ENCODE data around the gene SLC25A23.
"Not testable (repeated sequence)": the region's sequence is repeated elsewhere in the genome, so short reads cannot be mapped to it uniquely, and the experiment has no call there.

The SLC25A23 gene

DNA sequence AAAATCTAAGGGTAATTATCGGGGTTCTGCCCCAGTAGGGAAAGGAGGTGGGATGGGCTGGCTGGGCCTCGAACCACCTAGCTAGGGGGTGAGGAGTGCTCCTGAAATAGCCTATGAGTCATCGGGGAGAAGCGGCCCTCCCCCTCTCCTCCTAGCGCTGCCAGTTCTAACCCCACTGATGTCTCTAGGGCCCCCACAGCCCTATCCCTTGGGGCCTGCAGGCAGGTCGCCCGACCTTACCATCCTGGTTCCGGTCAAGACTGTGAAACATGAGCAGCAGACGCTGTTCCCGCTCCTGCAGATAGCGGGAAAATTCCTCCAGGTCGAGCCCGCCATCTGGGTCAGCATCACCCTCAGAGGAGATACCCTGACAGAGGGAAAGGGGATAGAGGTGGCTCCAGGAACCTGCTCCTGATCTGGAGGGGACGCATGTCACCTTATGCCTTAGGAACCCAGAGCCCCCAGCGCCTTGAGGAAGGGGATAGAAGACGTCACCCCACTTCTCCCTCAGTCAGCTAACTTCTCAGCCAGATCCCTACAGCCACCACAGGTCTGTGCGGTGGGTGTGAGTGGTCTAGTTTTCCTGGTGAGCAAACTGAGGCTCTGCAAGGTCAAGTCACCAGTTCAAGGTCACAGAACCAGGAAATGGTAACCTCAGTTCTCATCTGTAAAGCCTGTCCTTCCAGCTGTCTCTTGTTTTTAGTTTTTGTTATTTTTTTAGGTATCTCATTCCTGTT is 1.5 kb downstream of the SLC25A23 start:
- no peak for DNase-seq

DNA sequence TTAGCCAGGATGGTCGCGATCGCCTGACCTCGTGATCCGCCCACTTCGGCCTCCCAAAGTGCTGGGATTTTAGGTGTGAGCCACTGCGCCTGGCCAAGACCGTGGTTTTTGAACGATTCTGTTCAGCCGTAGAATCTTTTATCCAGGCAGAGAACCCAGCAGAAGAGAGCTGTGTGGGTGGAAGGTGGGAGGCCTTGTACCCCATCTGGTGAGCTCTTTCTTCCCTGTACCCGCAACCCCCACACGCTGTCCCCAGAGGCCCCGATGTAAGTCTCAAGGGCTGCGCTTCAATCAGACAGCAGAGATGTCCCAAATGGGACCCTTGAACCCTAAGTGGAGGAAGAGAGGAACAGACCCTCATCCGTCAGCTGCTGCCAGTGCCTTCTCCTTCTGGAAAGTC is 3.7 kb downstream of the SLC25A23 start:
- no peak for DNase-seq

DNA sequence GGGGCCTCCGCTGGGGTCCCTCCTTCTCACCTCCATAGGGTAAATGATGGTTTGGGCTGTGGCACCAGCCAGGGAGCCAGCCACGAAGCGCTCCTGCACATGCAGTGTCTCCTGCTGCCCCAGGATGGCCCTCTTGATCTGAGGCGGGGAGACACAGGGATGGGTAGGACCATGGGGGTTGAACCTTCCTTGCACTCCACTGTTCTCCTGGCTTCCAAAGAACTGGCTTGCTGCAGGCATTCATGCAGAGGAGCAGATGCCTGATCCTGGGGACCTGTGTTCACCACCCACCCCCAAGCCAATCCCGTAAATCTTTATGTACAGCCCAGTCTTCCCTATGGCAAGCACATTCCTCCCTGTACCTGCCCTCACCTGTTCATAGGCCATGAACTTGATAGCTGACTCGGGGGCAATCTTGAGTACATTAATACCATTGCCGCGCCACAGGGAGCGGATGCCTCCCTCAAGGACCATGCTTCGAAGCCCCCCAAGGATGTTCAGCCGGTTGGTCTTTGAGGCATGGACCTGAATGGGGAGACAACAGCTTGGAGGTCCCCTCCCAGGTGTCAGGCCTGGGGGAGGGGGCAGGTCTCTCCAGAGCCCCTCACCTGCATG is 5.5 kb downstream of the SLC25A23 start:
- no peak for DNase-seq

DNA sequence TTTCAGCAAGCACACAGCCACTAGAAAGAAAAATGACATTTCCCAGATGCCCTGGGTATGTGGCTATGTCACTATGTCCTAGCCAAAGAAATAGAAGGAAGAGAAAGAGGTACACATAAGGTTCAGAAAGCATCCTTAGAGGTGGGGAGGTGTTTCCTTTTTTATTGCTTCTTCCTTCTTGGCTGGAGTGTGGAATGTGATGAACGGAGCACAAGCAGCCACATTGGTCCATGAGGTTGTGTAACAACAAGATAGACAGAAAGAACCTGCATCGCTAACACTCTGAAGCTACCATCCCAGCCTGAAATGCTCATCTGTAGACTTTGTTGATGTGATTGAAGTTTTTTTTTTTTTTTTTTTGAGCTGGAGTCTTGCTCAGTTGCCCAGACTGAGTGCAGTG is 6.7 kb downstream of the SLC25A23 start:
- no peak for DNase-seq

DNA sequence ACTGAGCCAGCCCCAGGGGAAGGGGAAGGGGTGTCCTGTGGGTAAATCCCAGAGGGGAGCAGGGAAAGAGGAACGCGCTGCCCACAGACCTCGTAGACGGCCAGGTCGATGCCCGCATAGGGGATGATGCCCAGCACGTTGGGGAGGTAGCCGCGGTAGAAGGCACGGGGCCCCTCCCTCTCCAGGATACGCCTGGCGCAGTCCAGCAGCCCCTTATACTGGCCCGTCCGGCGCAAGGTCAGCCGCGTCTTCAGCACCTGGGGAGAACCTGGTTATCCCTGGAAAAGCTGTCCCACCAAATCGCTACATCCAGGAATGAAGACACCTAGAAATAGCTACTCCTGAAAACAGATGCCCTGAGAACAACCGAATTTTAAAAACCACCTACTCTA is 7.4 kb downstream of the SLC25A23 start:
- DNase-seq, result no peak

DNA sequence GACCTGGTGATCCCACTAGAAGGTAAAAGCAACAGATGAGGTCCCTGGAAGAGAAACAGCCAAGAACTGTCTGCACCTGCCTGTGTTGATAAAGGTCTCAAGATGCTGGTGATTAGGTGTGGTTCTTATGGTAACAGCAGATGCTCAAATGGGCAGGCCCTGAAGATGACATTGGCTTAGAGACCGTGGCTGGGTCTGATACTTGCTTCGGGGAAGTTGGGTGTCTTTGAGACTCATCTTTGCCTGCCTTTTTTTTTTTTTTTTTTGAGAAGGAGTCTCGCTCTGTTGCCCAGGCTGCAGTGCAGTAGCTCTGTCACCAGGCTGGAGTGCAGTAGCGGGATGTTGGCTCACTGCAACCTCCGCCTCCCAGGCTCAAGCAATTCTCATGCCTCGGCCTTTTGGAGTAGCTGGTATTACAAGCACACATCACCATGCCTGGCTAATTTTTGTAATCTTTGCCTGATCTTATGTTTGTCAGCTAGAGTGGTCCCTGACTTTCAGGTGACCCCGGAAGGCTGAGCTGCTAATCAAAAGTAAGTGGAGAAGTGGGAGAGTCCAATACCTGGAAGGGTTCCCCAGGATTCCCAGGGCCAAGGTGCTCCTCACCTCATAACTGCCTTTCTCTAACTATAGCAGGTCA is 7.9 kb downstream of the SLC25A23 start:
- no peak for DNase-seq

DNA sequence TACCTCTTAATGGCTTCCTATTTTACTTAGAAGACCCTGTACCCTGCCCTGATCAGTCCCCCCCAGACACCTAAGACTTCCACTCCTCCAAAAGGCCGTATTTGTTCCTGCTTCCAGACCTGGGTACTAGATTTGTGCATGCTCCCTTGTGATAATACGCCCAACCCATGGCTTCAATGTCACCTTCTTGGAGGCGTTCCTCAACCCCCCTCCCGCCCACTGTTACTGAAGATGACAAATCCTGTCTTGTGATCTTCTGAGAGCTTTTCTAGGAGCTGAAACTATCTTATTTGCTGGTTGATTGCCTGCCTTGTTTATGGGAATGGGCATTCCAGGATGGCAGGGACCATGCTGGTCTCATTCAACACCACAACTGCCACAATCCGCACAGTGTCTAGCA is 9.4 kb downstream of the SLC25A23 start:
- DNase-seq, result peak in 1 of 2 donors; percentile 55

DNA sequence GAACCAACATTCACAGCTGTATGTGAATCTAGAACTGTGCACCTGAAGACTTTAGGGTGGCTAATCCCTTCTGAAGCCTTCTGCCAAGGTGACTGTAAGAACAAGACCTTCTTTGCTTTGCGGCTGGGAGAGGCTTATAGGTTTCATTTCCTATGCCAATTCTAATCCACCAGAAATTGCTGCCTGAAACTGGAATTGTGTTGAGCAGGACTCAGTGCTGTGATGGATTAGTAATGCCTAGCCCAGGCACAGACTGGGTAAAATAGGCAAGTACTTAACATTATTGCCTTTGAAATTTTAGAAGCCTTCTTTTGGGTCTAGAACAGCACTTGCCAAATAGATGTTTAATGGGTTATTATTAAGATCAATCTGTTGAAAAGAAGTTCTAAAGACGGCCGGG is 11.5 kb downstream of the SLC25A23 start:
- DNase-seq, result no peak

DNA sequence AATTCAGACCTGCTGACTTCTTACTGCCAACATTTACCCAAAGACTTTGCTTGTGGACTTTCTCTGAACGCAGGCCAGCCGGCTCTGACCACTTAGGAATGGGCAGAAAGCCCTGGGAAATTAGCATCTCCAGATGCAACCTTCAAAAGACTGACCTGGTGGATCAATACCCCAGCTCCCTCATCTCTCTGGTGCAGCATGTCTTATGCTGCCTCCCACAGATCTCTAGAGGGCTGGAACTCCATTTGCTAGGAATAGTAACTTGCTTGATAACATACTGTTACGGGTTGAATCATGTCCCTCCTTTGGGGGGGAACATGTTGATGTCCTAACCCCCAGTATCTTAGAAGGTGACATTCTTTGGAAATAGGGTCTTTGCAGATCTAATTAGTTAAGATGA is 13.1 kb downstream of the SLC25A23 start:
- no peak for DNase-seq

DNA sequence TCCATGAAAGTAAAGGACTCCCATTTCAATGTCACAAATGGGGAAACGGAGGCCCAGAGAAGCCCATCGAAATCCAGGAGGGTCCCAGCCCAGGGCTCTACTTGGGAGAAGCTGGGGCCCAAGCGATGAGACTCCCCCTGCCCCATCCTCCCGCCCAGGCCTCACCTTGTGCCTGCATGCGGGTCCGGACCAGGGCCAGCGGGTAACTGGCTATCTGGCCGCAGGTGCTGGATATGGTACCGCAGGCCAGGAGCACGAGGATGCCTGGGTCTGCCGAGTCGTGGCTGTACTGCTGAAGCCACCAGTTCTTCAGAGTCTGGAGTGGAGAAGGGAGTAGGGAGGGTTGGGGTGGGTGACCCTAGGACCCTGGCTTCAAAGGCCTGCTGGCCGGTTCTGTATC is 15.6 kb downstream of the SLC25A23 start:
- DNase-seq, result no peak

DNA sequence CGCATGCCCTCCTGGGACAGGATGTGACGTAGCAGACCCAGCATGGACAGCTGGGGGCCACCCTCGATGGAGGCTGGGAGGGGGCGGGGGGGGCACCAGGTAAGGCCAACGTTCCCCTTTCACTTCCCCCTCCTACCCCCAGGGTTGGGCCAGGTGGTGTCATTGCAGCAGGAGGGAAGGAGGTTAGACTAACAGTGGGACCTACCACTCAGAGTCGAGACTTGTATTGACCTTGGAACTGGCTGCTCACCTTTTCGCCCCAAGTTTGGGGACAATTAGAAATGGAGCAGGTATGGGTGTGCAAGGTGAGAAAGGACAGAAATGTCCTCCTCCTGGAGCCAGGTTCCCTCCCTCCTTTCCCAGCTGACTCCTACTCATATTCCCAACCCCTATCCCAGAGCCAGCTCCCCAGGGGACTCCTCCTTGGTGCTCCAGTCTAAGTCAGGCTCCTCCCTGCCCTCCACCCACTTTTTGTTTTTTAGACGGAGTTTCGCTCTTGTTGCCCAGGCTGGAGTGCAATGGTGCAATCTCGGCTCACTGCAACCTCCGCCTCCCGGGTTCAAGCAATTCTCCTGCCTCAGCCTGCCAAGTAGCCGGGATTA is 17.4 kb downstream of the SLC25A23 start:
- DNase-seq, result no peak

DNA sequence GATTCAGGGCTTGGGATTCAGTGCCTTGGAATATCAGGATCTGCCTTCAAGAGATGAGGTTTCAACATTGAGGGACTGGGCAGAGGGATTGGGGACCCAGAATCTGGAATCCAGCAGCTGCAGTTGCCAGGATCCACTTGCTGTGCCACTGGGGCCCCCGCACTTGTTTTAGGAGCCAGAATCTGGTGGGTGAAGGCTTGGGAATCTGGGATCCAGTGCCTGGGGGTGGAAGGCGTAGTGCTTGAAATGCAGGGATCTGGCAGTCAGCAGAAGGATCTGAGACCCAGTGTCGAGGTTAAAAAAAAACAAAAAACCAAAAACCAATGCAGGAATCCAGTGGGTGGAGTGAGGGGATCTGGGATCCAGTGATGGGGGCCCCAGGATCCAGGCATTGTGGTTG is 18.7 kb downstream of the SLC25A23 start:
- no peak for DNase-seq

DNA sequence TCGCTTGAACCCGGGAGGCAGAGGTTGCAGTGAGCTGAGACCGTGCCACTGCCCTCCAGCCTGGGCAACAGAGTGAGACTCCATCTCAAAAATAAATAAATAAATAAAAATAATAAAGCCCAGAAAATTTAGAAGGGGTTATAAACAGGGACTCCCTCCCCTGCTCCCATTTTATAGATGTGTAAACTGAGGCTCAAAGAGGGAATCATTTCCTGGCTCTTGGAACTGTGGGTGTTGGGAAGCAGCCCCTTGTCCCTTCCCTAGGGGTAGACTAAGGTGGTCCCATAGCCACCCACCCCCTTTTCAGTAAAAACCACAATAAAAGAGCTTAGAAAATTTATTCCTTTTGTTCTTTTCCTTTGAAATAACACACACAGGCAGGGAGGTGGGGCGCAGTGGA is 19.8 kb downstream of the SLC25A23 start:
- DNase-seq, result no peak

DNA sequence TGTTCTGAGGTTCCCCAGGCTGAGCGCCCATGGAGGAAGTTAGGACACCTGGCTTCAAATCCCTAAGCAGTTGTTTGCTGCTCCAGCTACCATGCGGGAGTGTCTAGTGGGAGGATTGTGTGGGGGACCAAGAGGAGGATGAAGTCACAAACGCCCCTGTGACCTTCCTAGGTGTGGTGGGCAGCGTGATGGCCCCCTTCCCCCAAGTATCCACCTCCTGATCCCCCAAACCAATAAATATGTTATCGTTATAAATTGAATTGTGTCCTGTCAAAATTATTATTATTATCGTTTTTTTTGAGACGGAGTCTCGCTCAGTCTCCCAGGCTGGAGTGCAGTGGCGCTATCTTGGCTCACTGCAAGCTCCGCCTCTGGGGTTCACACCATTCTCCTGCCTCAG is 25.9 kb downstream of the SLC25A23 start, which contains the start of gene SLC25A41:
Gene SLC25A41 (minus strand): TSS at position 101 of the 400 bp plus-strand sequence. CDS start 70 bp downstream, at position 31.
- DNase-seq, result no peak

DNA sequence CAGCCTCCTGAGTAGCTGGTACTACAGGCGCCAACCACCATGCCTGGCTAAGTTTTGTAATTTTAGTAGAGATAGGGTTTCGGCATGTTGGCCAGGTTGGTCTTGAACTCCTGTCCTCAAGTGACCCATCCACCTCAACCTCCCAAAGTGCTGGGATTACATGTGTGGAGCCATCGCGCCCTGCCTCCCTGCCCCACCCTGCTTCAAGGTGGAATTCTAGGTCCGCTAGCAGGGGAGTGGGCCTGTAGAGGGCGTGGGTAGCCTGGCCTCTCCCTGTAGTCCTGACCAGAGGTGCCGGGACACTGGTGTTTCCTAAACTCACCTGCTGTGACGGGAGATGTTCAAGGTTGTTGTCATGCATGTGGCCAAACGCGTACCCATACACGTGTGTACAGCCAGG is 26.4 kb downstream of the SLC25A23 start:
- no peak for DNase-seq

DNA sequence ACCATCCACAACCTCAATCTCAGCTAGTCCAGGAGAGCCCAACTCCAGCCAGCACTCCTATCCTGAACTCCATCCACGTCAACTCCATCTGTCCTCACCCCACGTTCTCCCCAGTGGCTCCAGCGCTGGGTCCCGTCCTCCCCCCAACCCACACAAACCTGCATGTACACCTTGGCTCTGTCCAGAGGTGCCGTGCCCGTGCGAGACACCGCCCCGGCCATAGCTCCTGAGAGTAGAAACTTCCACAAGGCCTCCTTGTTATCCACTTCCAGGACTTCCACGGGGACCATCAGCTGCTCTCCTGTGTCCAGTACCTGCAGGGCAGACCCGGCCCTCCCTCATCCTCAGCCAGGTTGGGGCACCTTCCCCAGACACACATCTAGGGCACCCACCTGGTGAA is 27.7 kb downstream of the SLC25A23 start:
- DNase-seq, result no peak

DNA sequence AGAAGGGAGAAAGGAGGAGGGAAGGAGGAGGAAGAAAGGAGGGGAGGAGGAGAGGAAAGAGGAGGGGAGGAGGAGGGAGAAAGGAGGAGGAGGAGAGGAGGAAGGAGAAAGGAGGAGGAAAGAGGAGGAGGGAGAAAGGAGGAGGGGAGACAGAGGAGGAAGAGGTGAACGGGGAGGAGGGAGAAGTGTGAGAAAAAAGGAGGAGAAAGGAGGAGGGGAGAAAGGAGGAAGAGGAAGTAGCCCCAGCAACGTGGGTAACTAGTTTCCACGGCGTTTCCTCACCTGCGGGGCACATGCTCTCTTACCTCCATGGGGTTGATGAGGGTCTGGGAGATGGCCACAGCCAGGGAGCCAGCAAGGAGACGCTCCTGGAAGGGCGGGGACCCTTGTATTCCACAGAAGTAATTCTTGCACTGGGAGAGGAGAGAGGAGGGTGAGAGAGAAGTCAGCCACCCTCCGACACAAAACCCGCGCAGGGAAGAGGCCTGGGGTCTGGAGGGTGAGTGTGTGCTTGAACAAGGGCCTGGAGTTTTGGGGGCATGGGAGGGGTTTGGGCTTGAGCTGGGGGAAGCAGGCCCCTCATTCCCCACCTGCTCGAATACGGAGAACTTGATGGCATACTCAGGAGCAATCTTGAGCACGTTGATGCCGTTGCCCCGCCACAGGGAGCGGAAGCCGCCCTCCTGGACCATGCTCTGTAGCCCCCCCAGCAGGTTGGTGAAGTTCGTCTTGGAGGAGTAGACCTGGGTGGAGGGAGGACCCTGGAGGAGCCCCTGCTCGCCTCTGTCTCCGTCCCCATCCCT is 30.0 kb downstream of the SLC25A23 start:
- DNase-seq, result no peak

DNA sequence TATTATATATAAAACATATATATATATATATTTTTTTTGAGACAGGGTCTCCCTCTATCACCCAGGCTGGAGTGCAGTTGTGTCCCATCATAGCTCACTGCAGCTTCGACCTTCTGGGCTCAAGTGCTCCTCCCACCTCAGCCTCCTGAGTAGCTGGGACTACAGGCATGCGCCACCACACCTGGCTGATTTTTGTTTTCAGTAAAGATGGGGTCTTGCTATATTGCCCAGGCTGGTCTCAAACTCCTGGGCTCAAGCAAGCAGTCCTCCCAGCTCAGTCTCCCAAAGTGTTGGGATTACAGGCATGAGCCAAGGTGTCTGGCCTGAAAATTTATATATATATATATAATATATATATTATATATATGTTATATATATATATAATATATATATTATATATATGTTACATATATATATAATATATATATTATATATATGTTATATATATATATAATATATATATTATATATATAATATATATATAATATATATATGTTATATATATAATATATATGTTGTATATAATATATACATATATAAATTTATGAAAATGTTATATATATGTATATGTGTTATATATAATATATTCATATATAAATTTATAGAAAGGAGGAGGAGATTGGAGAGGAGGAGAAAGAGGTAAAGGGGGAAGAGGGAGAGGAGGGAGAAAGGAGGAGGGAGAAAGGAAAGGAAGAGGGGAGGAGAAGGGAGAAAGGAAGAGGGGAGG is 30.7 kb downstream of the SLC25A23 start:
- DNase-seq, result not testable (repeated sequence)

DNA sequence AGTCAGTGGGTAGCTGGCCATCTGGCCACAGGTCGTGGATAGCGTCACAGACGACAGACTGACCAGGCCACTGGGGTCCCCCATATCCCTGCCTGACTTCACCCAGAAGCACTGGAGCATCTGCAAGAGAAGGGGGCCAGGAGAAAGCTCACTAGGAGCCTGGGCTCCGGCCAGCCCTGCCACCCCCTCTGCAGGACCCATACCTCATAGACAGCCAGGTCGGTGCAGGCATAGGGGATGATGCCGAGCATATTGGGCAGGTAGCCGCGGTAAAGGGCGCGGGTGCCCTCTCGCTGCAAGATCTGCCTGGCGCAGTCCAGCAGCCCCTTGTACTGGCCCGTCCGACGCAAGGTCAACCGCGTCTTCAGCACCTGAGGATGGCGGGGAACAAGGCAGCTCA is 32.5 kb downstream of the SLC25A23 start:
- no peak for DNase-seq

DNA sequence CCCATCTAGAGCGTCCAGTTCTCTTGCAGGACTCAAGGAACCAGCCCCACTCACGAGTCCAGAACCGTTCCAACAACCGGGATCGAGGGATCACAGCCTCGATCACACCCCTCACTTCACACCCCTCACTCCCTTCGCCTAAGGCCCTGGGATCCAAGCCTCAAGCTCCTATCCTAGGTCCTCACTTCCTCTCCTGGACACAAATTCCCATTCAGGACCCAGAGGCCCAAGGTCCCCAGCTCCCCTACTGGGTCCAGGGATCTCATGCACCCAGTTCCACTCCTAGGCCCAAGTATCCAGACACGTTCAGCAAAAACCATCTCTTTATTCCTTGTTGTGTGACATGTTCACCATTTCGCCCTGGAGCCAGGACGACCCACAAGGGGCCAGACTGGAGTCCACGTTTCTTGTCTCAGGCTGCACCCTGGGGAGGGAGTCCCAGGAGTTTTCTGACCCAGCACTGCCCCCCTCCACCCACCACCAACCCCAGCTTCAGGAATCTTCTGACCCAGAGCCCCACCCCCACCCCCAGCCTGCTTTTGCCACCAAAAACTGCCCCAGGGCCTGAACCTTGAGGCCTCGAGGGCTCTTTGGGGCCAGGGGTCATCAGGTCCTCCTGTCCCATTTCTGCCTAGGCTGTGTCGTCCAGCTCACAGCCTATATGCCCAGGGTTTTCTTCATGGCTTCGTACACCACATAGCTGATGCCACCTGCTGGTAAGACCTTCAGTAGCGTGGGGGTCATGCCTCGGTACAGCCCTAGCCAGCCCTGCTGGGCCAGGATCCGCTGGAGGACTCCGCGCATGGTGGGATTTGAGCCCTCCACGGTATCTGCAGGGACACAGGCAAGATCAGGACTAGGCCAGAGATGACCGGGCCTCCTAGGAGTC is 33.6 kb downstream of the SLC25A23 start:
- DNase-seq, result no peak
